Activated CD4-positive, alpha-beta T cell treated with anti-CD3 and anti-CD28 coated beads, Interleukin-2, amount 10 ng/mL, durations not matched to agents 24 days and 14 days (primary cell): ENCODE measurements around the gene GNB2. TPM values are rescaled to one million over a fixed set of nuclear protein-coding genes. Genes with fewer than 3 reads are reported as not detected.
"Not testable (repeated sequence)": the region's sequence is repeated elsewhere in the genome, so short reads cannot be mapped to it uniquely, and the experiment has no call there.

Experiments
- DNase-seq: peaks from one replicate; pipeline ENCODE4 v3.0.0; 2022
- H3K27ac Mint-ChIP-seq: one replicate; pipeline ENCODE4 v1.8.0; 2022; ENCODE audit warnings: mild to moderate bottlenecking, mixed read lengths
- H3K27me3 Mint-ChIP-seq: one replicate; pipeline ENCODE4 v1.8.0; 2022; ENCODE audit warnings: mixed read lengths
- H3K36me3 Mint-ChIP-seq: one replicate; pipeline ENCODE4 v1.8.0; 2022; ENCODE audit warnings: low read depth, mild to moderate bottlenecking, mixed read lengths
- H3K4me1 Mint-ChIP-seq: one replicate; pipeline ENCODE4 v1.8.0; 2021; ENCODE audit warnings: mixed read lengths
- H3K4me3 Mint-ChIP-seq: one replicate; pipeline ENCODE4 v1.8.0; 2022; ENCODE audit warnings: mild to moderate bottlenecking, moderate library complexity, mixed read lengths
- H3K9me3 Mint-ChIP-seq: one replicate; pipeline ENCODE4 v1.8.0; 2021; ENCODE audit warnings: mixed read lengths
- intact Hi-C: fragments of 100-400 bp; cut with micrococcal nuclease; formaldehyde crosslinking; loops from one replicate; pipeline ENCODE4 v1.15.1; 2023
- total RNA-seq: library from RNA; stranded (reverse); gene quantifications from 2 replicates; pipeline ENCODE4 v1.2.3, GENCODE V29; 2022

GNB2 gene
- total RNA-seq, 1 donor from 2014 or later: 211 TPM

DNA sequence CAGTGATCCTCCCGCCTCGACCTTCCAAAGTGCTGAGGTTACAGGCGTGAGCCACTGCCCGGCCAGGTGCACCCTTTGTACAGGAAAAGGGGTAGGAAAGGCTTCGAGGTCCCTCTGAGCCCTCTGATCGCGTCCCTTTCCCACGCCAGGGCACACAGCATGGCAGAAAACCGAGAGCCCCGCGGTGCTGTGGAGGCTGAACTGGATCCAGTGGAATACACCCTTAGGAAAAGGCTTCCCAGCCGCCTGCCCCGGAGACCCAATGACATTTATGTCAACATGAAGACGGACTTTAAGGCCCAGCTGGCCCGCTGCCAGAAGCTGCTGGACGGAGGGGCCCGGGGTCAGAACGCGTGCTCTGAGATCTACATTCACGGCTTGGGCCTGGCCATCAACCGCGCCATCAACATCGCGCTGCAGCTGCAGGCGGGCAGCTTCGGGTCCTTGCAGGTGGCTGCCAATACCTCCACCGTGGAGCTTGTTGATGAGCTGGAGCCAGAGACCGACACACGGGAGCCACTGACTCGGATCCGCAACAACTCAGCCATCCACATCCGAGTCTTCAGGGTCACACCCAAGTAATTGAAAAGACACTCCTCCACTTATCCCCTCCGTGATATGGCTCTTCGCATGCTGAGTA lies 33.3 kb downstream of the GNB2 start:
- H3K4me1 Mint-ChIP-seq: peaks cover 13% of the 10 kb centered on the region
- intact Hi-C loops: loop anchor here (1.0 to 5.0 kb wide), 3 partner anchors 33 to 120 kb away; partner anchors contain the start of genes FBXO24, GNB2, LRCH4 and MOSPD3
- H3K9me3 Mint-ChIP-seq: no peaks in the 10 kb centered on the region
- H3K36me3 Mint-ChIP-seq: peaks cover 21% of the 10 kb centered on the region
- peak overlapping the region; percentile 98 for H3K27ac Mint-ChIP-seq
- DNase-seq: no peak
- no peaks in the 10 kb centered on the region for H3K27me3 Mint-ChIP-seq
- peak overlapping the region; percentile 99 for H3K4me3 Mint-ChIP-seq

DNA sequence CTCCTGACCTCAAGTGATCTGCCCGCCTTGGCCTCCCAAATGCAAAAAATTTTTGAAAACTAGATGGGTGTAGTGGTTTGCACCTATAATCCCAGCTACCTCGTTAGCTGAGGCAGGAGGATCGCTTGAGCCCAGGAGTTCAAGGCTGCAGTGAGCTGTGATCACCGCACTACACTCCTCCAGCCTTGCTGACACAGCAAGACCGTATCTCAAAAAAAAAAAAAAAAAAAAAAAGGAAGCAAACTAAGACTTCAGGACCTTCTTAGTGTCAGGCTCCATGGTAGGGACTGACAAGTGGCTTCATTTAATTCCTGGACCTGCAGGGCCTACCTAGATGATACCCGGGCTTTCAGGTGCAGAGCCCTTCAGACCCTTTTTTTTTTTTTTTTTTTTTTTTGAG lies 34.9 kb downstream of the GNB2 start:
- peaks cover 21% of the 10 kb centered on the region for H3K36me3 Mint-ChIP-seq
- H3K4me1 Mint-ChIP-seq: peaks cover 13% of the 10 kb centered on the region
- no peaks in the 10 kb centered on the region for H3K9me3 Mint-ChIP-seq
- no peak overlapping the region for H3K27ac Mint-ChIP-seq
- no peak for DNase-seq
- H3K27me3 Mint-ChIP-seq: no peaks in the 10 kb centered on the region
- intact Hi-C loops: loop anchor here (5.0 kb wide), 1 partner anchor 96 kb away; the partner anchor contains the start of gene MOSPD3
- H3K4me3 Mint-ChIP-seq: no peak overlapping the region

DNA sequence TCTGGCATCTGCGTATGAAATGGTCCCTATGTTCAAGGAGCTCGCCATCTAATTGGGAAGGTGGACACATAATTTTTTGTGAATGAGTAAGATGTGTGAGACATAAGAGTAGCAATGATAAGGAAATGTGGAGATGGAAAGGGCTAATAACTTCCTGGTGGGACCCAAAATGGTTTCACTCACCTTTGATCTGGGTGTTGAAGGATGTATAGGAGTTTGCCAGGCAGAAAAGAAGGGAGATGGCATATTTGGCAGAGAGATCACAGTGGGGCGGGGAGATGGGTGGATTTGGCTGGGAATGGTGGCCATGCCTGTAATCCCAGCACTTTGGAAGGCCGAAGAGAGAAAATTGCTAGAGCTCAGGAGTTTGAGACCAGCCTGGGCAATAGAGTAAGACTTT lies 36.9 kb downstream of the GNB2 start:
- intact Hi-C loops: no loop called here
- Mint-ChIP-seq H3K36me3 (peaks cover 21% of the 10 kb centered on the region), H3K9me3 (no peaks in the 10 kb centered on the region), H3K27me3 (no peaks in the 10 kb centered on the region), H3K27ac (no peak overlapping the region), H3K4me3 (no peak overlapping the region), H3K4me1 (peaks cover 13% of the 10 kb centered on the region)
- no peak for DNase-seq

DNA sequence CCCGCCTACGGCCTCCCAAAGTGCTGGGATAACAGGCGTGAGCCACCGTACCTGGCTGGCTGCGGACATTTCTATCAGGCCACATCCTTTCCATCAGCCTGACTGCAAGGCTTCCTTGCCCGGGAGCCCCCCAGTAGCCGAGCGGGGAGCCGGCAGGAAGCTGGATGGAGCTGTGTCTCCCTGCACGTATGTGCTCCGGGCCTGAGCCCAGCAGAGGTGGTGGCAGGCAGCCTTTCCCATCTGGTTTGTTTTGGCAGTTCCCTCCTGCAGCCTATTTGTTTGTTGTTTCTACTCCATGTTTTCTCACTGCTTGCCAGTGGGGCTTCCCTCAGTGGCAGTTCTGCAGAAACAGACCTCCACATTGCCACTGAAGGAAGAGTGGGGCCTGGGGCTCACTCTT lies 37.8 kb downstream of the GNB2 start:
- H3K4me3 Mint-ChIP-seq: no peak overlapping the region
- H3K9me3 Mint-ChIP-seq: no peaks in the 10 kb centered on the region
- peaks cover 16% of the 10 kb centered on the region for H3K36me3 Mint-ChIP-seq
- H3K27ac Mint-ChIP-seq: no peak overlapping the region
- peaks cover 10% of the 10 kb centered on the region for H3K4me1 Mint-ChIP-seq
- no peak for DNase-seq
- intact Hi-C loops: no loop called here
- H3K27me3 Mint-ChIP-seq: no peaks in the 10 kb centered on the region

DNA sequence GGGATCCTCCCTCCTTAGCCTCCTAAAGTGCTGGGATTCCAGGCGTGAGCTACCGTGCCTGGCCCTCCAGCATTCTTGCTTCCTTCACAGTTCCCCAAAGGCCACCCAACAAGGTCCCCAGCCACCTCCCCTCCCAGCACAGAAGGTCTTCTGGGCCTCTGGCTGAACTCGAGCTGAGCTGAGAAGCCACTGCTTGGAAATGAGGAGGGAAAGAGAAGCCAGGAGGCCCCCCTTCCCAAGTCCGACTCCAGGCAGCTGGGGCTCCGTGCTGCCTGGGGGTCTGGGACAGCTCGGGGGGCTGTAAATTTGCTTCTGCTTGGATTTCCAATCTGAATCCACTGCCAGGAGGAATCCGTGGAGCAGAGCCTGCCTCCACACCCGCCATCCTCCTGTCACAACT lies 41.2 kb downstream of the GNB2 start:
- H3K27me3 Mint-ChIP-seq: peaks cover 15% of the 10 kb centered on the region
- no peak overlapping the region for H3K4me3 Mint-ChIP-seq
- no peaks in the 10 kb centered on the region for H3K36me3 Mint-ChIP-seq
- DNase-seq: no peak
- intact Hi-C loops: no loop called here
- no peaks in the 10 kb centered on the region for H3K4me1 Mint-ChIP-seq
- H3K27ac Mint-ChIP-seq: no peak overlapping the region
- H3K9me3 Mint-ChIP-seq: no peaks in the 10 kb centered on the region

DNA sequence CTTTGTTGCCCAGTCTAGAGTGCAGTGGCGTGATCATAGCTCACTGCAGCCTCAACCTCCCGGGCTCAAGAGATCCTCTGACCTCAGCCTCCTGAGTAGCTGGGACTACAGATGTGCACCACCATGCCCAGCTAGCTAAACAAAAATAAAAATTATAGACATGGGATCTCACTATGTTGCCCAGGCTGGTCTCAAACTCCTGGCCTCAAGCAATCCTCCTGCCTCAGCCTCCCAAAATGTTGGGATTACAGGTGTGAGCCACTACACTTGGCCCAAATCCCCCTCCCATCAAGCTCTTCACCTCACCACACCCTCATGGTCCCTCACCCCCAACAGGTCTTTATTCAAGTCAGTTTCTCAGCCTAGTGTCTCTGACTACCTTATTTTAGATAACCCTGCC lies 43.5 kb downstream of the GNB2 start:
- H3K4me3 Mint-ChIP-seq, H3K9me3 Mint-ChIP-seq, H3K27ac Mint-ChIP-seq, H3K4me1 Mint-ChIP-seq, DNase-seq, H3K36me3 Mint-ChIP-seq, intact Hi-C loops: not testable (repeated sequence)
- peaks cover 30% of the 10 kb centered on the region for H3K27me3 Mint-ChIP-seq

DNA sequence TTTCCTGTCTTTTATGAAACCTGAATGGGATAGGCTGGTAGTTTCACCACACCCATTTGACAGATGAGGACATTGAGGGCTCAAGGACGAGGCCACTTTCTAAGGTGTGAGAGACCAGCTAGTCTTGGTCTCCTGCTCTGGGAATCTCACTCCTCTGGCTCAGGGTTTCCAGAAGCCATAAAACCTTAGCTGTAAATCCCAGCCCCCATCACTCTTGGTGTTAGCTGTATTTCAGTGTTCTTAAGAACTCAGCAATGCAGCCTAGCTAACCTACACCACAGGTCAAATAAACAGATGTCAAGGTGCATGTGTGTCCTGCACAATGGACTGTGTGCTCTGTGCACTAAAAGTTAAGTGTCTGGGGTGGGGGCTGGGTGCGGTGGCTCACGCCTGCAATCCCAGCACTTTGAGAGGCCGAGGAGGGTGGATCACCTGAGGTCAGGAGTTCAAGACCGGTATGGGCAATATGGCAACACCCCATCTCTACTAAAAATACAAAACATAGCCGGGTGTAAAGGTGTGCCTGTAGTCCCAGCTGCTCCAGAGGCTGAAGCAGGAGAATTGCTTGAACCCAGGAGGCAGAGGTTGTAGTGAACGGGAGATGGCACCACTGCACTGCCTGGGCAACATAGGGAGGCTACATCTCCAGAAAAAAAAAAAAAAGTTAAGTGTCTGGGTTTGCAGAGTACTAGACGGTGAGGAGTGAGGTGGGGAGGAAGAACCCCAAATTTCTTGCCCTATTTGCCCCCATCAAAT lies 46.2 kb downstream of the GNB2 start:
- DNase-seq: no peak
- intact Hi-C loops: loop anchor here (10.0 kb wide), 1 partner anchor 65 kb away; no protein-coding TSS in a partner anchor
- H3K4me3 Mint-ChIP-seq: no peak overlapping the region
- peaks cover 43% of the 10 kb centered on the region for H3K27me3 Mint-ChIP-seq
- no peaks in the 10 kb centered on the region for H3K4me1 Mint-ChIP-seq
- no peaks in the 10 kb centered on the region for H3K9me3 Mint-ChIP-seq
- H3K36me3 Mint-ChIP-seq: no peaks in the 10 kb centered on the region
- H3K27ac Mint-ChIP-seq: no peak overlapping the region

DNA sequence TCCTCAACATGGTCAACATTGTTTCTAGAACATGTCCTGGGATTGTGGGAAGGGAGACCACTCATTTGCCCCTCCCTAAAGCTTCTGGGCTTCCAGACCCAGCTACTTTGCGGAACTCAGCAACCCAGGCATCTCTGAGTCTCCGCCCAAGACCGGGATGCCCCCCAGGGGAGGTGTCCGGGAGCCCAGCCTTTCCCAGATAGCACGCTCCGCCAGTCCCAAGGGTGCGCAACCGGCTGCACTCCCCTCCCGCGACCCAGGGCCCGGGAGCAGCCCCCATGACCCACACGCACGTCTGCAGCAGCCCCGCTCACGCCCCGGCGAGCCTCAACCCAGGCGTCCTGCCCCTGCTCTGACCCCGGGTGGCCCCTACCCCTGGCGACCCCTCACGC lies 46.7 kb downstream of the GNB2 start, which contains the start of gene EPO:
Gene EPO (plus strand): TSS at position 190 of the 392 bp plus-strand sequence. CDS start 513 bp downstream, outside the sequence.
- intact Hi-C loops: loop anchor here (10.0 kb wide), 1 partner anchor 65 kb away; no protein-coding TSS in a partner anchor
- Mint-ChIP-seq H3K9me3 (no peaks in the 10 kb centered on the region), H3K36me3 (no peaks in the 10 kb centered on the region), H3K27ac (no peak within 1 kb of the TSS), H3K4me1 (peaks cover 3% of the 10 kb centered on the region), H3K4me3 (no peak within 1 kb of the TSS), H3K27me3 (peaks cover 45% of the 10 kb centered on the region)
- DNase-seq: no peak

DNA sequence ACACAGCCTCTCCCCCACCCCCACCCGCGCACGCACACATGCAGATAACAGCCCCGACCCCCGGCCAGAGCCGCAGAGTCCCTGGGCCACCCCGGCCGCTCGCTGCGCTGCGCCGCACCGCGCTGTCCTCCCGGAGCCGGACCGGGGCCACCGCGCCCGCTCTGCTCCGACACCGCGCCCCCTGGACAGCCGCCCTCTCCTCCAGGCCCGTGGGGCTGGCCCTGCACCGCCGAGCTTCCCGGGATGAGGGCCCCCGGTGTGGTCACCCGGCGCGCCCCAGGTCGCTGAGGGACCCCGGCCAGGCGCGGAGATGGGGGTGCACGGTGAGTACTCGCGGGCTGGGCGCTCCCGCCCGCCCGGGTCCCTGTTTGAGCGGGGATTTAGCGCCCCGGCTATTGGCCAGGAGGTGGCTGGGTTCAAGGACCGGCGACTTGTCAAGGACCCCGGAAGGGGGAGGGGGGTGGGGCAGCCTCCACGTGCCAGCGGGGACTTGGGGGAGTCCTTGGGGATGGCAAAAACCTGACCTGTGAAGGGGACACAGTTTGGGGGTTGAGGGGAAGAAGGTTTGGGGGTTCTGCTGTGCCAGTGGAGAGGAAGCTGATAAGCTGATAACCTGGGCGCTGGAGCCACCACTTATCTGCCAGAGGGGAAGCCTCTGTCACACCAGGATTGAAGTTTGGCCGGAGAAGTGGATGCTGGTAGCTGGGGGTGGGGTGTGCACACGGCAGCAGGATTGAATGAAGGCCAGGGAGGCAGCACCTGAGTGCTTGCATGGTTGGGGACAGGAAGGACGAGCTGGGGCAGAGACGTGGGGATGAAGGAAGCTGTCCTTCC lies 47.3 kb downstream of the GNB2 start:
- DNase-seq: no peak
- Mint-ChIP-seq H3K4me3 (no peak overlapping the region), H3K36me3 (no peaks in the 10 kb centered on the region), H3K4me1 (peaks cover 6% of the 10 kb centered on the region), H3K27me3 (peaks cover 45% of the 10 kb centered on the region), H3K27ac (no peak overlapping the region), H3K9me3 (no peaks in the 10 kb centered on the region)
- intact Hi-C loops: loop anchor here (10.0 kb wide), 1 partner anchor 64 kb away; no protein-coding TSS in a partner anchor

DNA sequence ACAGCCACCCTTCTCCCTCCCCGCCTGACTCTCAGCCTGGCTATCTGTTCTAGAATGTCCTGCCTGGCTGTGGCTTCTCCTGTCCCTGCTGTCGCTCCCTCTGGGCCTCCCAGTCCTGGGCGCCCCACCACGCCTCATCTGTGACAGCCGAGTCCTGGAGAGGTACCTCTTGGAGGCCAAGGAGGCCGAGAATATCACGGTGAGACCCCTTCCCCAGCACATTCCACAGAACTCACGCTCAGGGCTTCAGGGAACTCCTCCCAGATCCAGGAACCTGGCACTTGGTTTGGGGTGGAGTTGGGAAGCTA lies 47.9 kb downstream of the GNB2 start:
- intact Hi-C loops: loop anchor here (10.0 kb wide), 1 partner anchor 63 kb away; no protein-coding TSS in a partner anchor
- no peak overlapping the region for H3K4me3 Mint-ChIP-seq
- peaks cover 46% of the 10 kb centered on the region for H3K27me3 Mint-ChIP-seq
- H3K4me1 Mint-ChIP-seq: peaks cover 6% of the 10 kb centered on the region
- H3K36me3 Mint-ChIP-seq: no peaks in the 10 kb centered on the region
- no peak overlapping the region for H3K27ac Mint-ChIP-seq
- H3K9me3 Mint-ChIP-seq: no peaks in the 10 kb centered on the region
- no peak for DNase-seq

DNA sequence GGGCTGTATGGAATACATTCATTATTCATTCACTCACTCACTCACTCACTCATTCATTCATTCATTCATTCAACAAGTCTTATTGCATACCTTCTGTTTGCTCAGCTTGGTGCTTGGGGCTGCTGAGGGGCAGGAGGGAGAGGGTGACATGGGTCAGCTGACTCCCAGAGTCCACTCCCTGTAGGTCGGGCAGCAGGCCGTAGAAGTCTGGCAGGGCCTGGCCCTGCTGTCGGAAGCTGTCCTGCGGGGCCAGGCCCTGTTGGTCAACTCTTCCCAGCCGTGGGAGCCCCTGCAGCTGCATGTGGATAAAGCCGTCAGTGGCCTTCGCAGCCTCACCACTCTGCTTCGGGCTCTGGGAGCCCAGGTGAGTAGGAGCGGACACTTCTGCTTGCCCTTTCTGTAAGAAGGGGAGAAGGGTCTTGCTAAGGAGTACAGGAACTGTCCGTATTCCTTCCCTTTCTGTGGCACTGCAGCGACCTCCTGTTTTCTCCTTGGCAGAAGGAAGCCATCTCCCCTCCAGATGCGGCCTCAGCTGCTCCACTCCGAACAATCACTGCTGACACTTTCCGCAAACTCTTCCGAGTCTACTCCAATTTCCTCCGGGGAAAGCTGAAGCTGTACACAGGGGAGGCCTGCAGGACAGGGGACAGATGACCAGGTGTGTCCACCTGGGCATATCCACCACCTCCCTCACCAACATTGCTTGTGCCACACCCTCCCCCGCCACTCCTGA lies 49.1 kb downstream of the GNB2 start:
- Mint-ChIP-seq H3K27me3 (peaks cover 46% of the 10 kb centered on the region), H3K27ac (no peak overlapping the region), H3K9me3 (no peaks in the 10 kb centered on the region), H3K4me1 (peaks cover 6% of the 10 kb centered on the region), H3K36me3 (no peaks in the 10 kb centered on the region), H3K4me3 (no peak overlapping the region)
- DNase-seq: no peak
- intact Hi-C loops: loop anchor here (10.0 kb wide), 1 partner anchor 62 kb away; no protein-coding TSS in a partner anchor

DNA sequence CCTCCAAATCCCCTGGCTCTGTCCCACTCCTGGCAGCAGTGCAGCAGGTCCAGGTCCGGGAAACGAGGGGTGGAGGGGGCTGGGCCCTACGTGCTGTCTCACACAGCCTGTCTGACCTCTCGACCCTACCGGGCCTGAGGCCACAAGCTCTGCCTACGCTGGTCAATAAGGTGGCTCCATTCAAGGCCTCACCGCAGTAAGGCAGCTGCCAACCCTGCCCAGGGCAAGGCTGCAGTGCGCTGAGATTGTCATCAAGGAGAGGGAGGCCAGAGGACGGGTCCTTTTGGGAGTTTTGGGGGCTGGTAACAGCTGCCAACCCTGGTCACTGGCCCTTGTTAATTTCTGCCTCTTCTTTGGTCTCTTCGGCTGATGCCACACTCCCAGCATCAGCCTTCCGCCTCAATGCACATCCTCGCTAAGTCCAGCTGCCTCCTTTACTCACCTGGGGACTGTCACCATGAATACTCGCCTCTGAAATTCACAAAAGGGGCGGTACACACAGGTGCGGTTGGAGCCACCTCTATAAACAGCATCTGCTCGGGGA lies 50.3 kb downstream of the GNB2 start:
- Mint-ChIP-seq H3K4me3 (no peak overlapping the region), H3K9me3 (no peaks in the 10 kb centered on the region), H3K4me1 (peaks cover 6% of the 10 kb centered on the region), H3K36me3 (no peaks in the 10 kb centered on the region), H3K27ac (no peak overlapping the region), H3K27me3 (peaks cover 39% of the 10 kb centered on the region)
- no peak for DNase-seq
- intact Hi-C loops: loop anchor here (10.0 kb wide), 1 partner anchor 61 kb away; no protein-coding TSS in a partner anchor

DNA sequence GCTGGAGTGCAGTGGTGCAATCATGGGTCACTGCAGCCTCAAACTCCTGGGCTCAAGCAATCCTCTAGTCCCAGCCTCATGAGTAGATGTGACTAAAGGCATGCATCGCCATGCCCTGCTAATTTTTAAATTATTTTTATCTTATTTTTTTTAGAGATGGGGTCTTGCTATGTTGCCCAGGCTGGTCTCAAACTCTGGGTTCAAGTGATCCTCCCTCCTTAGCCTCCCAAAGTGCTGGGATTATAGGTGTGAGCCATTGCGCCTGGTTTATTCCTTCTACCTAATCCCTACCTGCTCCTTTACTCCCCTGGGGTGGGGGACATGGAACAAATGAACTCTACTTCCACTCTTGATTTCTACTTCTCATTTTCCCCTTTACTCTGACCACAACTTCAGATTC lies 50.8 kb downstream of the GNB2 start:
- not testable (repeated sequence) for H3K27ac Mint-ChIP-seq, H3K4me3 Mint-ChIP-seq
- intact Hi-C loops: loop anchor here (10.0 kb wide), 1 partner anchor 60 kb away; no protein-coding TSS in a partner anchor

More for the DNA sequence above, 50.8 kb downstream of the GNB2 start:
- peaks cover 35% of the 10 kb centered on the region for H3K27me3 Mint-ChIP-seq
- not testable (repeated sequence) for H3K9me3 Mint-ChIP-seq, H3K4me1 Mint-ChIP-seq, DNase-seq, H3K36me3 Mint-ChIP-seq
